ENCODE data around the gene PAWR.
"Not testable (repeated sequence)": the region's sequence is repeated elsewhere in the genome, so short reads cannot be mapped to it uniquely, and the experiment has no call there.

The PAWR gene

DNA sequence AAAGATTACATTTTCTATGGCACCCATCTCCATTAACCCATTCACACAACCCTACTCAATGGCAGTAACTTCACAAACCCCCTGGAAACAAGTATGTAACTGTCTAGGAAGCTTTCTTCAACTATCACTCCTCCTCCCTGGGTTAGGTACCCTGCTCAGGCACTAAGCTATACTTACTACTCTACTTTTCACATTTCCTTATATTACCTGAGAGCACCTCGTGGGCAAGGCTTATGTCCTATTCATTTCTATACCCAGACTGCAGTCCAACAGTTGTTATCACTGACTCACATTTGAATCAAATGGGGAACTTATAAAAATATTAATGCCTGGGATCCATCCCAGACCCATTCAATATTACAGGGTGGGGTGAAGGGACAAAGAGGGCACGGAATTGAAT lies 4.6 kb downstream of the PAWR start:
- DNase-seq = no peak

DNA sequence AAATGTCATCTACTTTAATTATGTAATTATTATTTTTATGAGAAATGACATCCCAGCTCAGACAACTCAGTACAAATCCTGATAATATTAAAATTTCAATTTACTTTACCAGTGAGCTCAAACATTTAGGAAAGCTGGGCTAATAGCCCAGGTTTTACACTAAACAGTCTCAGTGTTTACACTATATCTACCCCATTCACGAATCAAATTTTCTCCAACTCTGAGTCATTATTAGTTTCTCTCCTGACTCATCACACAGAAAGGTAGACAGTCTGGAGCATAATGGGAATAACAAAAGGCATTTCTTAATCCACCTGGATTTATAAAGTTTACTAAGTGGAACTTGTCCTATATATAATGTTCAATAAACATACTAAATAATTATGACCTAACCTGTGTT lies 5.7 kb downstream of the PAWR start:
- DNase-seq = no peak

GRCh38 chr12:79684338-79684737 lies 6.4 kb downstream of the PAWR start:
- not testable (repeated sequence) for DNase-seq

- DNase-seq = no peak
These were observed 8.2 kb downstream of the PAWR start for GRCh38 chr12:79682593-79682992.

GRCh38 chr12:79681008-79681590 lies 9.7 kb downstream of the PAWR start:
- no peak for DNase-seq

DNA sequence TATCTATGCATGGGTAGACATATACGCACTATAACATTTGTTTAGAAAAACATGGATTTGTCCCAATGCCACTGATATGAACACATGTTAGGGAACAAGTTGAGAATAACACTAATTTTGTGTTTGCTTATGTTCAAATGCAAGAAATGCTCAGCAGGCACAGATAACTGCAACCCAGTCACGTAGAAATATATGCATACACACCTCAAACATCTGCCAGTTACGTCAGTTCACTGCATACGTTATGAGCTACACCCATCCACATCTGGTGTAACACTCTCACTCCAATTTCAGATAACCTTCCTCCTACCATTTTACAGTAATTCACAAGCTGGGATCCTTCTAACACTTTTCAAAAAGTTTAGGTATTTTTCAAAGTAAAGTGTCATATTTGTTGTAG lies 10.7 kb downstream of the PAWR start:
- DNase-seq = no peak

DNA sequence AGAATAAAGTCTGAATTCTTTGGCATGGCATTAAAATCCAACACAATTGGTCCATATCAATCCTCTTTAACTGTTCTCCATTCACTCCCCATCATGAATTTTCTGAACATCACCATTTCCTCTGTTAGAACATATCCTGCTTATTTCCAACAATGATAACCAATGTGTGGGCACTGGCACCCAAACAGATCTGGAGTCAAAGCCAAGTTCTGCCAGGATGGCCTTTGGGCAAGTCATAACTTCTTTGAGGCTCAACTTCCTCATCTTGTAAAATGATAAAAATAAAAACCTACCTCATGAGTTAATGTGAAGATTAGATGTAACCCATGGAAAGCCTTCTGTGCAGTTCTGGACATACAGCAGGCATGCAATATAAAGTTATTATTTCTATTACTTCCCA lies 12.5 kb downstream of the PAWR start:
- DNase-seq = no peak

GRCh38 chr12:79677672-79678071 lies 13.1 kb downstream of the PAWR start:
- DNase-seq = no peak

GRCh38 chr12:79676579-79676978 lies 14.2 kb downstream of the PAWR start:
- no peak for DNase-seq

DNA sequence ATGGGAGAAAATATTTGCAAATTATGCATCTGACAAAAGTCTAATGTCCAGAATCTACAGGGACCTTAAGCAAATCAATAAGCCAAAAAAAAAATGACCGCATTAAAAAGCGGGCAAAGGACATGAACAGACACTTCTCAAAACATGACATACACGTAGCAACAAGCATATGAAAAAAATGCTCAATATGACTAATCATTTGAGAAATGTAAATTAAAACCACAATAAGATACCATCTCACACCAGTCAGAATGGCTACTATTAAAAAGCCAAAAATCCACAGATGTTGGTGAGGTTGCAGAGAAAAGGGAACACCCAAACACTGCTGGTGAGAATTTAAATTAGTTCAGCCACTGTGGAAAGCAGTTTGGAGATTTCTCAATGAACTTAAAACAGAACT lies 16.1 kb downstream of the PAWR start:
- no peak for DNase-seq

- DNase-seq = no peak
These were observed 17.4 kb downstream of the PAWR start for GRCh38 chr12:79673354-79673753.

GRCh38 chr12:79668113-79668512 lies 22.7 kb downstream of the PAWR start:
- DNase-seq = no peak

DNA sequence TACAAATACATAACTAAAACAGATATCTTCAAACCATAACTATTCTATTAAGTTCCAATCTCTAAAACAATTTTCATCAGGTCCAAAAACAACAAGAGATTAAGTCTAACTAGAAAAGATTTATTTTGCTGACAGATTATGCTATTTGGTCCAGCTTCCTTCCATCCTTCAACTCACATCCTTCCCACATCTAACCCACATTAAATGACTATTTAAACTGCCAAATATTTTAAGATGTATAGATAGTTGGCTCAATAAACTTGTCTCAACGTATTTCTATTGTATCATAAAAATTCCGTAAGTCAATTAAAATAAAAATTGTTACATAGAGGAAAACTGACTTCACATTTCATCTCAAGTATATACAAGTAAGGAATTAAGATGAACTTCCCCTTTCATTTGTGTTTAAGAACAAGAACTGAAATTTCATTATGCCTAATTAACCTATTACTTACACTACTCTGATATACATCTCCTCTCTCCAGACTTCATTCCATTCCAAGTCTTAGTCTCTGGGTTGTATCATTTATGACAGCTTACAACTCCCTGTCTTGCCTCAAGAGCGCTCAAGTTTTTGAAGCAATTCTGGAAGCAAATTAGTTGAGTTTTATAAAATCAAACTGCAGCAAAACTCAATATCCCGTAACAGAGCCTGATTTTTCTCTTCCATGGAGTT lies 25.4 kb downstream of the PAWR start:
- DNase-seq = no peak

GRCh38 chr12:79664518-79664917 lies 26.2 kb downstream of the PAWR start:
- no peak for DNase-seq

GRCh38 chr12:79662046-79662811 lies 28.5 kb downstream of the PAWR start:
- DNase-seq = no peak

GRCh38 chr12:79661629-79662028 lies 29.1 kb downstream of the PAWR start:
- no peak for DNase-seq

GRCh38 chr12:79659961-79660431 lies 30.8 kb downstream of the PAWR start:
- DNase-seq = no peak

- DNase-seq = no peak
These were observed 32.5 kb downstream of the PAWR start for GRCh38 chr12:79658221-79658620.

GRCh38 chr12:79657136-79657535 lies 33.6 kb downstream of the PAWR start:
- no peak for DNase-seq

- DNase-seq = no peak
These were observed 35.7 kb downstream of the PAWR start for GRCh38 chr12:79655036-79655435.

DNA sequence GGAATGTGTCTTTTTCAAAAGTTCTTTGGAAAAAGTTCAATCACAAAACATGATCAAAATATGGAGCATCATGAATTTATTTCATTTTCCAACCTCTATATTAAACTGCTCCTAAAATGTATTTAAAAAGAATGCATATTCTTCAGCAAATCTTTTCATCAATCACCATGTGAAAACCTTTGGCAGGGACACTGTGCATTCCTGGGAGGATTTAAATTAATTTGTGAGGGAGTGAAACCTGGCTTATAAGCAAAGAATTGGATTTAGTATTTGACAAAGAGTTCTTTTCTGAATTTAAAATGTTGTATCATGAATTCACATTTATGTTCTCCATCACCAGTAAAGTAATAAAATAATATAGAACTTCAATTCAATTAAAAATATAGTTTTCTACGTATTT lies 38.2 kb downstream of the PAWR start:
- DNase-seq = no peak

DNA sequence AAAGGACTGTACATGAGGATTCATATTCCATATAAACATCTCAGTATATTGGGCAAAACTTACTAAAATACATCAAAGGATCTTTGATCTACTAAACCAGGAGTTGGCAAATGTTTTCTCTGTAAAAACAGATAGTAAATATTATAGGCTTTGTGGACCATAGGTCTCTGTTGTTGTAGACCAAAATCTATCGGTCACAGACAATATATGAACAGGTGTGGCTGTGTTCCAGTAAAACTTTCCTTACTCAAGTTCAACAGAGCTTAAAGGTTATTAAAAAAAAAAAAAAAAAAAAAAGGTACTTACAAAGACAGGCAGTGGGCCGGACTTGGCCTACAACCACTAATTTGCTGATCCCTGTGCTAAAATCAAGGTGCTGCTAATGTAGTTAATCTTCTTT lies 40.3 kb downstream of the PAWR start:
- no peak for DNase-seq

GRCh38 chr12:79648881-79649280 lies 41.9 kb downstream of the PAWR start:
- DNase-seq = no peak

- not testable (repeated sequence) for DNase-seq
These were observed 43.9 kb downstream of the PAWR start for GRCh38 chr12:79646843-79647242.

All from inflammatory macrophage treated with lipopolysaccharide for 1 hour (primary cell).